ENCODE measurements around the gene MTRF1L.
"Not testable (repeated sequence)": the region's sequence is repeated elsewhere in the genome, so short reads cannot be mapped to it uniquely, and the experiment has no call there.

MTRF1L gene

GRCh38 chr6:152983637-152984512 is 18.6 kb downstream of the MTRF1L start:
- H3K36me3 Mint-ChIP-seq: peaks cover 25% of the 10 kb centered on the region
- H3K27ac Mint-ChIP-seq: peak overlapping the region; percentile 88
- peaks cover 41% of the 10 kb centered on the region for H3K4me1 Mint-ChIP-seq
- H3K27me3 Mint-ChIP-seq: no peaks in the 10 kb centered on the region
- peak overlapping the region; percentile 87 for H3K4me3 Mint-ChIP-seq
- ATAC-seq: peak; percentile 41
- no peaks in the 10 kb centered on the region for H3K9me3 Mint-ChIP-seq

GRCh38 chr6:152982904-152983636 is 19.4 kb downstream of the MTRF1L start, which contains the start of gene FBXO5:
Gene FBXO5, minus strand, starts transcription at chr6:152983041. Its CDS starts 82 bp downstream, at chr6:152982959.
- peaks cover 41% of the 10 kb centered on the region for H3K4me1 Mint-ChIP-seq
- no peaks in the 10 kb centered on the region for H3K27me3 Mint-ChIP-seq
- H3K36me3 Mint-ChIP-seq: peaks cover 30% of the 10 kb centered on the region
- peak within 1 kb of the TSS; percentile 88 for H3K27ac Mint-ChIP-seq
- H3K9me3 Mint-ChIP-seq: no peaks in the 10 kb centered on the region
- ATAC-seq: peak; percentile 97
- H3K4me3 Mint-ChIP-seq: peak within 1 kb of the TSS; percentile 87

- no peak for ATAC-seq
- peak overlapping the region; percentile 87 for H3K4me3 Mint-ChIP-seq
- H3K36me3 Mint-ChIP-seq: peaks cover 28% of the 10 kb centered on the region
- peaks cover 39% of the 10 kb centered on the region for H3K4me1 Mint-ChIP-seq
- no peaks in the 10 kb centered on the region for H3K27me3 Mint-ChIP-seq
- no peaks in the 10 kb centered on the region for H3K9me3 Mint-ChIP-seq
- H3K27ac Mint-ChIP-seq: peak overlapping the region; percentile 88
Measured at GRCh38 chr6:152981989-152982903, 20.3 kb downstream of the MTRF1L start.

DNA sequence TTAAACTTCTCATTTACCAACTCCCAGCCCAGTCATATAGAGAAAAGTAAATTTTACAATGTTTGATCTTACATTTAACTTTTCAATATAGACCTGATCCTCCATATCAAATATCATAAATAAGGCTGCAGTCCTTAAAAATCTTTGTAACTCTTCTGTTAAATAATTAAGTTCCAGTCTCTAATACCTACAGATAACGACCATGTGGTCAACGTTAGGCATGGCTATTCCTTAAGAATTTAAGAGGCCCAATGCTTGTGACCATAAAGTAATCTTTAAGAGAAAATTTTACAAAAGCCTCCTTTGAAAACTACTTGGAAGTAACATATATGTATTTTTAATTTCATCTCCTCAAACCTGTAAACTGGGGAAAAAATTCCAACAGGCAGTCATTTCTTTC is 21.3 kb downstream of the MTRF1L start:
- Mint-ChIP-seq H3K36me3 (peaks cover 31% of the 10 kb centered on the region), H3K27me3 (no peaks in the 10 kb centered on the region), H3K4me1 (peaks cover 42% of the 10 kb centered on the region), H3K9me3 (no peaks in the 10 kb centered on the region), H3K4me3 (peak overlapping the region; percentile 50), H3K27ac (no peak overlapping the region)
- no peak for ATAC-seq

GRCh38 chr6:152980656-152981055 is 21.9 kb downstream of the MTRF1L start:
- no peaks in the 10 kb centered on the region for H3K27me3 Mint-ChIP-seq
- H3K4me3 Mint-ChIP-seq: peak overlapping the region; percentile 50
- H3K4me1 Mint-ChIP-seq: peaks cover 44% of the 10 kb centered on the region
- H3K9me3 Mint-ChIP-seq: no peaks in the 10 kb centered on the region
- ATAC-seq: no peak
- no peak overlapping the region for H3K27ac Mint-ChIP-seq
- H3K36me3 Mint-ChIP-seq: peaks cover 31% of the 10 kb centered on the region

DNA sequence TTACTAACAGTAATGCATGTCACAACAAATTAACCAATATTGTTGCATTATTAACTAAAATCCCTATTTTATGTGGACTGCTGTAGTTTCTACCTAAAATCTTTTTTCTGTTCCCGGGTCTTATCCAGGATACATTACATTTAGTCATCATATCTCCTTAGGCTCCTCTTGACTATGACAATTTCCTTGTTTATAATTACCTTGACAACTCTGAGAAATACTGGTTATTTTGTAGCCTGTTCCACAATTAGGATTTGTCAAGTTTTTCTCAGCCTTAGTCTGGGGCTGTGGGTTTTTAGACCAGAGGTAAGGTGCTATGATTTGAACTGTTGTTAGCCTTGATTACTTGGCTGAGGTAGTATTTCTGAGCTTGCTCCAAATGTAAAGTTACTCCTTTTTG is 23.4 kb downstream of the MTRF1L start:
- H3K4me3 Mint-ChIP-seq: no peak overlapping the region
- H3K27me3 Mint-ChIP-seq: no peaks in the 10 kb centered on the region
- H3K9me3 Mint-ChIP-seq: no peaks in the 10 kb centered on the region
- H3K36me3 Mint-ChIP-seq: peaks cover 41% of the 10 kb centered on the region
- H3K4me1 Mint-ChIP-seq: peaks cover 41% of the 10 kb centered on the region
- ATAC-seq: no peak
- H3K27ac Mint-ChIP-seq: no peak overlapping the region

GRCh38 chr6:152978058-152978457 is 24.5 kb downstream of the MTRF1L start:
- no peak overlapping the region for H3K27ac Mint-ChIP-seq
- no peak overlapping the region for H3K4me3 Mint-ChIP-seq
- no peak for ATAC-seq
- peaks cover 41% of the 10 kb centered on the region for H3K4me1 Mint-ChIP-seq
- H3K27me3 Mint-ChIP-seq: no peaks in the 10 kb centered on the region
- H3K9me3 Mint-ChIP-seq: no peaks in the 10 kb centered on the region
- H3K36me3 Mint-ChIP-seq: peaks cover 50% of the 10 kb centered on the region

DNA sequence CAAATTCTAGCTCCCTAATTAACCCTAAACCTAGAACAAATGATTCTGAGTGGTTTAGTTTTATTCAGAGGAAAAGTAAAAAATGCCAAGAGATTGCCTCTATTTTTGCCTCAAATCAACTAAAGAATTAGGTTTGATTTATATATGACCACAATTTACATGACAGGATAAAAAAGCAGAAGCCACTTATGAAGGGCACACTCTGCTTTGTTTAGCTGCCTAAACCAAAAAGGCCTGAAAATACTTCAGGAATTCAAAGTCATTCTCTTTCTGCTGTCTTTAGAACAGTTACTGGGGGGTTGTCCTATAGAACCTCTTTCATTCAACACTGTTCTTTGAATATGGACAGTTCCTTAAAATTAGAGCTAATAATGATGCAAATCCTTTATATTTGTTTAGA is 25.0 kb downstream of the MTRF1L start:
- Mint-ChIP-seq H3K27ac (no peak overlapping the region), H3K4me3 (no peak overlapping the region), H3K4me1 (peaks cover 41% of the 10 kb centered on the region), H3K36me3 (peaks cover 55% of the 10 kb centered on the region), H3K9me3 (no peaks in the 10 kb centered on the region), H3K27me3 (no peaks in the 10 kb centered on the region)
- no peak for ATAC-seq

DNA sequence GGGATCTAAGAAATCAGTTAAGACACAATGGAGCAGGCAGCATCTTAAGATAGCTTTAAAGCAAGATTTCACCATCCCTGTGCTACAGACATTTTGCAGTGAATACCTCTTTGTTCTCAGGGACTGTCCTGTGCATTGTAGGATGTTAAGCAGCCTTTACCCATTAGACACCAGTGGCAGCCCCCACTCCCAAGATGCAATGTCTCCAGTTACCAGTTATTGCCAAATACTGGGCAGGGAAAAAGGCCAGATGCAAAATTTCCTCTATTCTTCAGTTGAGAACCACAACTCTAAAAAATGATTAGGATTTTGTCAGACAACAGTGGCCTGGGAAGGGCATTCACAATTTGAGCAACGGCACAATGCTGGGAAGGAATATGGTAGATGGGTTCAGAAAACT is 25.8 kb downstream of the MTRF1L start:
- Mint-ChIP-seq H3K36me3 (peaks cover 59% of the 10 kb centered on the region), H3K27me3 (no peaks in the 10 kb centered on the region), H3K9me3 (no peaks in the 10 kb centered on the region), H3K4me3 (no peak overlapping the region), H3K4me1 (peaks cover 37% of the 10 kb centered on the region), H3K27ac (no peak overlapping the region)
- no peak for ATAC-seq

GRCh38 chr6:152975204-152975915 is 27.1 kb downstream of the MTRF1L start:
- no peak overlapping the region for H3K27ac Mint-ChIP-seq
- no peaks in the 10 kb centered on the region for H3K9me3 Mint-ChIP-seq
- peaks cover 26% of the 10 kb centered on the region for H3K4me1 Mint-ChIP-seq
- ATAC-seq: no peak
- no peak overlapping the region for H3K4me3 Mint-ChIP-seq
- H3K27me3 Mint-ChIP-seq: no peaks in the 10 kb centered on the region
- peaks cover 63% of the 10 kb centered on the region for H3K36me3 Mint-ChIP-seq

DNA sequence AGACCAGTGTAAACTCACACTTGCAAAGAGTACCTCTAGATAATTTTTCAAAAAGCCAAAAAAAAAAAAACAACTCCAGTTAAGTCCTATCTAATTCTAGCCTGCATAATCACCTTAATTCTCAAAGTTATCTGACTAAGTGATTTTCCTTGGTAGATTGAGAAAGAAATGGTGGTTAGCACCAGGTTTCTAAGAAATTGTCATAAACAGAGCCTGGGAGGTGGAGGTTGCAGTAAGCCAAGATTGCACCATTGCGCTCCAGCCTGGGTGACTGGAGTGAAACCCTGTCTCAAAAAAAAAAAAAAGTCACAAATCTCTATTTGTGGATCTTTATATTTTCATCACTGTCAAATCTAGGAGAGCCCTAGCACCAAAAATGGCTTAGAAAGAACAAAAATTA is 28.6 kb downstream of the MTRF1L start:
- H3K9me3 Mint-ChIP-seq: peaks cover 6% of the 10 kb centered on the region
- H3K36me3 Mint-ChIP-seq: peaks cover 72% of the 10 kb centered on the region
- peaks cover 21% of the 10 kb centered on the region for H3K4me1 Mint-ChIP-seq
- H3K27ac Mint-ChIP-seq: no peak overlapping the region
- no peaks in the 10 kb centered on the region for H3K27me3 Mint-ChIP-seq
- no peak for ATAC-seq
- no peak overlapping the region for H3K4me3 Mint-ChIP-seq

- no peaks in the 10 kb centered on the region for H3K27me3 Mint-ChIP-seq
- no peak for ATAC-seq
- H3K4me1 Mint-ChIP-seq: peaks cover 1% of the 10 kb centered on the region
Measured at GRCh38 chr6:152969688-152970418, 32.7 kb downstream of the MTRF1L start.

GRCh38 chr6:152966168-152966894 is 36.2 kb downstream of the MTRF1L start:
- H3K4me3 Mint-ChIP-seq, H3K4me1 Mint-ChIP-seq, H3K27me3 Mint-ChIP-seq, ATAC-seq, H3K27ac Mint-ChIP-seq: not testable (repeated sequence)
- Mint-ChIP-seq H3K36me3 (peaks cover 29% of the 10 kb centered on the region), H3K9me3 (peaks cover 26% of the 10 kb centered on the region)

More at GRCh38 chr6:152969688-152970418, 32.7 kb downstream of the MTRF1L start:
- Mint-ChIP-seq H3K4me3 (no peak overlapping the region), H3K36me3 (peaks cover 54% of the 10 kb centered on the region), H3K27ac (no peak overlapping the region), H3K9me3 (peaks cover 26% of the 10 kb centered on the region)
